ENCODE data around the gene PIM1.
A peak's percentile ranks its signal among the peaks of the same experiment; 100 is the strongest.
"Not testable (repeated sequence)": the region's sequence is repeated elsewhere in the genome, so short reads cannot be mapped to it uniquely, and the experiment has no call there.

Gene PIM1

GRCh38 chr6:37171201-37171969 is 1.4 kb downstream of the PIM1 start:
- peak; percentile 32 for DNase-seq (ENCODE audit: low spot score)

GRCh38 chr6:37171970-37172812 is 2.2 kb downstream of the PIM1 start:
- peak; percentile 84 for DNase-seq (ENCODE audit: low spot score)

- no peak for DNase-seq (ENCODE audit: low spot score)
Measured at GRCh38 chr6:37172912-37173492, 3.0 kb downstream of the PIM1 start.

GRCh38 chr6:37173493-37174195 is 3.7 kb downstream of the PIM1 start:
- DNase-seq (ENCODE audit: low spot score), result no peak

- no peak for DNase-seq (ENCODE audit: low spot score)
Measured at GRCh38 chr6:37174196-37174514, 4.2 kb downstream of the PIM1 start.

GRCh38 chr6:37174515-37175331 is 4.8 kb downstream of the PIM1 start:
- no peak for DNase-seq (ENCODE audit: low spot score)

- DNase-seq (ENCODE audit: low spot score), result peak; percentile 50
Measured at GRCh38 chr6:37175332-37176267, 5.6 kb downstream of the PIM1 start.

GRCh38 chr6:37176268-37177076 is 6.5 kb downstream of the PIM1 start:
- DNase-seq (ENCODE audit: low spot score), result no peak

- DNase-seq (ENCODE audit: low spot score), result peak; percentile 71
Measured at GRCh38 chr6:37177077-37177934, 7.4 kb downstream of the PIM1 start.

- DNase-seq (ENCODE audit: low spot score), result no peak
Measured at GRCh38 chr6:37177935-37178517, 8.1 kb downstream of the PIM1 start.

- DNase-seq (ENCODE audit: low spot score), result no peak
Measured at GRCh38 chr6:37180075-37180474, 10.1 kb downstream of the PIM1 start.

- not testable (repeated sequence) for DNase-seq (ENCODE audit: low spot score)
Measured at GRCh38 chr6:37180610-37181009, 10.7 kb downstream of the PIM1 start.

- peak; percentile 57 for DNase-seq (ENCODE audit: low spot score)
Measured at GRCh38 chr6:37182736-37183590, 13.0 kb downstream of the PIM1 start.

- DNase-seq (ENCODE audit: low spot score), result not testable (repeated sequence)
Measured at GRCh38 chr6:37185949-37186720, 16.2 kb downstream of the PIM1 start.

GRCh38 chr6:37187321-37188022 is 17.5 kb downstream of the PIM1 start:
- DNase-seq (ENCODE audit: low spot score), result no peak

Data from germinal center (tissue), 1 donor.